Caco-2 (cell line): Measurements from ENCODE around the gene VPS35. TPM values are rescaled to one million over a fixed set of nuclear protein-coding genes. Genes with fewer than 3 reads are reported as not detected.

Experiments used
- BruUV-seq: library from RNA; stranded (reverse); fragments of 400-500 nt; replicated peaks from 2 replicates; lab custom pipeline; 2021; lab: Mats Ljungman, UMichigan
- CTCF ChIA-PET: fragments of 300-600 bp; sonication (Branson Sonifier 250); formaldehyde crosslinking; loops from one replicate; lab custom pipeline; 2022; ENCODE audit warnings: antibody characterized with exemption; lab: Charles Lee
- POLR2A ChIA-PET: fragments of 300-600 bp; sonication (Branson Sonifier 250); formaldehyde crosslinking; loops from one replicate; lab custom pipeline; 2022; ENCODE audit warnings: antibody characterized with exemption; lab: Charles Lee
- DNase-seq, 2 experiments: peaks; one replicate each; pipeline versions ENCODE4 v3.0.0 to v3.0.0-alpha.2; 2020 to 2022
- H3K27me3 ChIP-seq: replicated peaks from 2 replicates; pipeline ENCODE4 v1.6.0; 2011; ENCODE audit warnings: low read length; ENCODE audit not compliant: control insufficient read depth, insufficient read depth
- H3K36me3 ChIP-seq: 2 replicates; pipeline ENCODE4 v1.5.1; 2011; ENCODE audit warnings: low read length; ENCODE audit not compliant: control insufficient read depth, insufficient read depth
- H3K4me1 ChIP-seq: fragments of 250-450 bp; sonication (Bioruptor Pico); 2 replicates; pipeline ENCODE4 v1.5.1; 2020; ENCODE audit warnings: mild to moderate bottlenecking
- H3K4me3 ChIP-seq: 2 replicates; pipeline ENCODE4 v1.5.1; 2011; ENCODE audit warnings: low read depth, mild to moderate bottlenecking, control low read depth, low read length
- H3K9me3 ChIP-seq: fragments of 250-450 bp; sonication (Bioruptor Pico); 2 replicates; pipeline ENCODE4 v1.5.1; 2020; ENCODE audit warnings: mild to moderate bottlenecking, moderate library complexity
- H3K27ac Mint-ChIP-seq: one replicate; pipeline ENCODE4 v1.8.0; 2022; ENCODE audit warnings: mixed read lengths; ENCODE audit not compliant: unreplicated experiment
- H3K27me3 Mint-ChIP-seq: one replicate; pipeline ENCODE4 v1.8.0; 2022; ENCODE audit warnings: mixed read lengths; ENCODE audit not compliant: insufficient read depth, unreplicated experiment
- H3K36me3 Mint-ChIP-seq: one replicate; pipeline ENCODE4 v1.8.0; 2022; ENCODE audit warnings: mild to moderate bottlenecking, mixed read lengths; ENCODE audit not compliant: insufficient read depth, unreplicated experiment
- H3K4me1 Mint-ChIP-seq: one replicate; pipeline ENCODE4 v1.8.0; 2022; ENCODE audit warnings: low read depth, mixed read lengths; ENCODE audit not compliant: unreplicated experiment
- H3K4me3 Mint-ChIP-seq: one replicate; pipeline ENCODE4 v1.8.0; 2022; ENCODE audit warnings: mild to moderate bottlenecking, moderate library complexity, mixed read lengths; ENCODE audit not compliant: unreplicated experiment
- H3K9me3 Mint-ChIP-seq: one replicate; pipeline ENCODE4 v1.8.0; 2022; ENCODE audit warnings: mixed read lengths; ENCODE audit not compliant: unreplicated experiment
- intact Hi-C: fragments of 100-400 bp; cut with micrococcal nuclease; formaldehyde crosslinking; loops from one replicate; pipeline ENCODE4 v1.10.0; 2022; ENCODE audit not compliant: unreplicated experiment
- total RNA-seq: library from RNA; stranded (reverse); gene quantifications from 2 replicates; pipeline ENCODE4 v1.2.3, GENCODE V29; 2022
- TF ChIP-seq, protein P1 (sequence below), 2 experiments: fragments of 200-600 bp in 1 of 2; IDR thresholded peaks; 1 replicate in 1 of 2; 2 replicates in 1 of 2; pipeline versions ENCODE4 v1.5.1 to v1.8.0; 2011 to 2022; ENCODE audit warnings: antibody characterized with exemption in 1 of 2, control low read depth in 1 of 2, inconsistent platforms in 1 of 2, low read depth in 1 of 2, low read length in 1 of 2, mild to moderate bottlenecking in 1 of 2, moderate library complexity in 1 of 2; ENCODE audit not compliant: insufficient read depth in 1 of 2, severe bottlenecking in 1 of 2, unreplicated experiment in 1 of 2

Gene VPS35
- total RNA-seq, 1 experiment from 2014 or later = 120 TPM

- no peaks in the 10 kb centered on the region for H3K27me3 ChIP-seq
- BruUV-seq = no TSS peak
- Mint-ChIP-seq H3K4me1 (no peaks in the 10 kb centered on the region), H3K9me3 (no peaks in the 10 kb centered on the region), H3K36me3 (peaks cover 53% of the 10 kb centered on the region), H3K27me3 (no peaks in the 10 kb centered on the region), H3K4me3 (no peak overlapping the region), H3K27ac (no peak overlapping the region)
- DNase-seq = no peak
- no peak overlapping the region for H3K4me3 ChIP-seq
- no peaks in the 10 kb centered on the region for H3K36me3 ChIP-seq
- TF ChIP-seq, protein P1, sequence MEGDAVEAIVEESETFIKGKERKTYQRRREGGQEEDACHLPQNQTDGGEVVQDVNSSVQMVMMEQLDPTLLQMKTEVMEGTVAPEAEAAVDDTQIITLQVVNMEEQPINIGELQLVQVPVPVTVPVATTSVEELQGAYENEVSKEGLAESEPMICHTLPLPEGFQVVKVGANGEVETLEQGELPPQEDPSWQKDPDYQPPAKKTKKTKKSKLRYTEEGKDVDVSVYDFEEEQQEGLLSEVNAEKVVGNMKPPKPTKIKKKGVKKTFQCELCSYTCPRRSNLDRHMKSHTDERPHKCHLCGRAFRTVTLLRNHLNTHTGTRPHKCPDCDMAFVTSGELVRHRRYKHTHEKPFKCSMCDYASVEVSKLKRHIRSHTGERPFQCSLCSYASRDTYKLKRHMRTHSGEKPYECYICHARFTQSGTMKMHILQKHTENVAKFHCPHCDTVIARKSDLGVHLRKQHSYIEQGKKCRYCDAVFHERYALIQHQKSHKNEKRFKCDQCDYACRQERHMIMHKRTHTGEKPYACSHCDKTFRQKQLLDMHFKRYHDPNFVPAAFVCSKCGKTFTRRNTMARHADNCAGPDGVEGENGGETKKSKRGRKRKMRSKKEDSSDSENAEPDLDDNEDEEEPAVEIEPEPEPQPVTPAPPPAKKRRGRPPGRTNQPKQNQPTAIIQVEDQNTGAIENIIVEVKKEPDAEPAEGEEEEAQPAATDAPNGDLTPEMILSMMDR (IDR thresholded peaks at IDR 0.05; ENCODE audit: insufficient read depth in 1 of 2, low read depth in 1 of 2, low read length in 1 of 2, severe bottlenecking in 1 of 2, unreplicated experiment in 1 of 2) = no peak
- no peaks in the 10 kb centered on the region for H3K9me3 ChIP-seq
- CTCF ChIA-PET = no interaction called here
- intact Hi-C loops = no loop called here
- H3K4me1 ChIP-seq = no peaks in the 10 kb centered on the region
- POLR2A ChIA-PET = no interaction called here
These were observed 82.7 kb downstream of the VPS35 start for GRCh38 chr16:46606231-46606630.

Other genes with a start within 250 kb of the VPS35 start
- 21.8 and 23.3 TPM in 2 replicates for gene SHCBP1, start 67.8 kb downstream of the VPS35 start, total RNA-seq
- 55.2 and 56.3 TPM in 2 replicates for gene ORC6, start 481 bp upstream of the VPS35 start, total RNA-seq
- 1.2 and 1.8 TPM in 2 replicates for gene MYLK3, start 59.2 kb upstream of the VPS35 start, total RNA-seq
- 11.9 and 12.1 TPM in 2 replicates for gene C16orf87, start 142.0 kb upstream of the VPS35 start, total RNA-seq
- 128 and 142 TPM in 2 replicates for gene GPT2, start 195.2 kb upstream of the VPS35 start, total RNA-seq